GM12891 (cell line): ENCODE data around the gene PLEKHA5. TPM values are rescaled to one million over a fixed set of nuclear protein-coding genes. Genes with fewer than 3 reads are reported as not detected.
"Not testable (repeated sequence)": the region's sequence is repeated elsewhere in the genome, so short reads cannot be mapped to it uniquely, and the experiment has no call there.

ENCODE experiments used
- DNase-seq: peaks from one replicate; pipeline ENCODE4 v3.0.0; 2011; ENCODE audit warnings: low spot score; ENCODE audit not compliant: insufficient read length
- FAIRE-seq: peaks from 2 replicates; lab custom pipeline; 2011; peaks lifted over from hg19 to GRCh38; lab: Jason Lieb, UNC
- PAX5 ChIP-seq: IDR thresholded peaks from 2 replicates; pipeline ENCODE4 v1.6.1; 2011; ENCODE audit warnings: low read length, moderate library complexity, mild to moderate bottlenecking; ENCODE audit not compliant: insufficient read depth, severe bottlenecking
- POLR2A ChIP-seq: IDR thresholded peaks from 2 replicates; pipeline ENCODE4 v1.6.1; 2011; ENCODE audit warnings: low read depth, low read length, control low read depth
- POLR2AphosphoS5 ChIP-seq: IDR thresholded peaks from 2 replicates; pipeline ENCODE4 v1.6.1; 2011; ENCODE audit warnings: low read depth, low read length, control low read depth
- POU2F2 ChIP-seq: IDR thresholded peaks from 2 replicates; pipeline ENCODE4 v1.6.1; 2011; ENCODE audit warnings: low read depth, mild to moderate bottlenecking, control low read depth, low read length, moderate library complexity
- SPI1 ChIP-seq: IDR thresholded peaks from 2 replicates; pipeline ENCODE4 v1.6.1; 2011; ENCODE audit warnings: low read depth, low read length, control low read depth
- TAF1 ChIP-seq: IDR thresholded peaks from 2 replicates; pipeline ENCODE4 v1.6.1; 2011; ENCODE audit warnings: low read depth, low read length, control low read depth
- polyA plus RNA-seq: library from polyadenylated mRNA; unstranded; fragments of >200 nt; gene quantifications from one replicate; pipeline ENCODE4 v1.2.1, GENCODE V29; 2012; ENCODE audit warnings: low read depth, missing spikeins, inconsistent platforms; ENCODE audit not compliant: missing spikeins

PLEKHA5 gene
- polyA plus RNA-seq, result 0.04 TPM

DNA sequence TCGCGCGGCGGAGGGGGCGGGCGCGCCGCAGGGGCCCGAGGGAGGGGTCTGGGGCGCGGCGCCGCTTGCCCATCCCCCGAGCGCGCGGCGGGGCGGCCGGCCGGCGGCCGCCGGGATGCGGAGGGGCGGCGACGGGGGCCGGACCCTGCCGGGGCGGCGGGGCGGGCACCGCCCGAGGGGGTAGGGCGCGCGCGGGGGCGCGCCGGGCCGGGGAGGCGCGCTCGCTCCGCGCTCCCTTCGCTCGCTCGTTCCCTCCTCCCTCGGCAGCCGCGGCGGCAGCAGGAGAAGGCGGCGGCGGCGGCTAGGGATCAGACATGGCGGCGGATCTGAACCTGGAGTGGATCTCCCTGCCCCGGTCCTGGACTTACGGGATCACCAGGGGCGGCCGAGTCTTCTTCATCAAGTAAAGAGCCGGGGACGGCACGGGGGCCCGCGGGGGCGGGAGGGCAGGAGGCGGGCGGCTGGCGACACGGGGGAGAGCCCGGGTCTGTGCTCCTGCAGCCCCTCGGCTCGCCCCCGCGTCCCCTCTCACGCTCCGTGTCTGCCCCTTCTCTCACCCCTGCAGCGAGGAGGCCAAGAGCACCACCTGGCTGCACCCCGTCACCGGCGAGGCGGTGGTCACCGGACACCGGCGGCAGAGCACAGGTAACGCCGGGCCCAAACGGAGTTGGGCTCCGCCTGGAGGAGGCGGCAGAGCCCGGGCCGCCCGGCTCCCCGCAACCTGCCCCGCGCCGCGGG lies at the start of gene PLEKHA5:
Gene PLEKHA5 (plus strand): TSS at position 248 of the 738 bp plus-strand sequence. CDS start 67 bp downstream, at position 315.
- peak; percentile 20 for DNase-seq
- no peak for FAIRE-seq
- TF ChIP-seq POU2F2, result no peak
- TF ChIP-seq PAX5, result no peak
- no peak for TF ChIP-seq TAF1
- TF ChIP-seq POLR2AphosphoS5, result no peak
- TF ChIP-seq POLR2A, result no peak
- no peak for TF ChIP-seq SPI1

DNA sequence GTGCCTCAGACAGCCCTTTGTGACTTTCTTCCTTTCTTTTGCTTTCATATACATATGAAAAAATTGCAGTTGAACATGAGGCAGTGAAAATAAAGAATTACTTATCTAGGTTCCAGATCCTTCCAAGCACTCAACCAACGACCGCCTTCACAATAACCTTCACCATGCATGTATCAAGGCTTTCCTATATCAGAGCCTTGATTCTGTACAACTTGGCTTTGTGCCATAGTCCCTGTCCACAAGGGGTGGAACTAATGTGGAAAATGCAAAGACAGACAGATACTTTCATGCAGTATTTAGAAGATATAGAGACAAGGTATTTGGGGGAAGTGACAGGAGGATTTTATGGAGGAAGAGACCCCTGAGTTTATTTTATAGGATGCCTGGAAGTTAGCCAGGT lies 48.6 kb upstream of the PLEKHA5 start:
- TF ChIP-seq POU2F2, result no peak
- TF ChIP-seq PAX5, result no peak
- DNase-seq (no peak), FAIRE-seq (no peak)

DNA sequence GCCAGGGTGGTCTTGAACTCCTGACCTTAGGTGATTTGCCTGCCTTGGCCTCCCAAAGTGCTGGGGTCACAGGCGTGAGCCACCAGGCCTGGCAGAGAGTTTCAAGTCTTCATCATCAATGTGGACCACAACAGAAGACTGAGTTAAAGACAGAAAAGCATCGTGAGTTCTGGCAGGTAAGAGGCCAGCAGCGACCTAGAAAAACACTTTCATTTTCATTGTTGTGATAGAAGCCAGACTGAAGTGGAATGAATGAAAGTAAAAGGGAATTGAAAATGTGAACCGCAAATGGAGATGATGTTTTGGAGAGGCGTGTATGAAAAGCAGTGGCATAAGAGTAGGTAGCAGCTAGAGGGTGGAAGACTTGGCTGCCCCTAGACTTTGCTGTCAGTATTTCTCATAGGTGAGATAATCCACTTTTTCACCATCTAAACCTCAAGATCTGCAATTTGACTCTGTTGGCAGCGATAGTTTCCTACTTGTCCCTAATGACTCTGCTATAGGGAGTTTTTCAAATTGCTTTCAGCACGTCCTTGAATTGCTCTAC lies 47.1 kb upstream of the PLEKHA5 start:
- TF ChIP-seq TAF1 (no peak), POLR2A (no peak), SPI1 (no peak), PAX5 (no peak), POU2F2 (no peak), POLR2AphosphoS5 (no peak)
- DNase-seq, result no peak
- FAIRE-seq, result no peak

- no peak for TF ChIP-seq POLR2A
- no peak for TF ChIP-seq SPI1
- FAIRE-seq (no peak), DNase-seq (no peak)
Observed at GRCh38 chr12:19084547-19084946, 45.0 kb upstream of the PLEKHA5 start.

- FAIRE-seq, result no peak
- DNase-seq, result no peak
- TF ChIP-seq TAF1 (no peak), POU2F2 (no peak), POLR2AphosphoS5 (no peak)
Observed at GRCh38 chr12:19085090-19085489, 44.4 kb upstream of the PLEKHA5 start.

- no peak for TF ChIP-seq POLR2A
- no peak for TF ChIP-seq POLR2AphosphoS5
- TF ChIP-seq TAF1, result no peak
- TF ChIP-seq PAX5, result no peak
- no peak for TF ChIP-seq SPI1
- no peak for TF ChIP-seq POU2F2
- FAIRE-seq, result no peak
- no peak for DNase-seq
Observed at GRCh38 chr12:19088606-19089005, 40.9 kb upstream of the PLEKHA5 start.

DNA sequence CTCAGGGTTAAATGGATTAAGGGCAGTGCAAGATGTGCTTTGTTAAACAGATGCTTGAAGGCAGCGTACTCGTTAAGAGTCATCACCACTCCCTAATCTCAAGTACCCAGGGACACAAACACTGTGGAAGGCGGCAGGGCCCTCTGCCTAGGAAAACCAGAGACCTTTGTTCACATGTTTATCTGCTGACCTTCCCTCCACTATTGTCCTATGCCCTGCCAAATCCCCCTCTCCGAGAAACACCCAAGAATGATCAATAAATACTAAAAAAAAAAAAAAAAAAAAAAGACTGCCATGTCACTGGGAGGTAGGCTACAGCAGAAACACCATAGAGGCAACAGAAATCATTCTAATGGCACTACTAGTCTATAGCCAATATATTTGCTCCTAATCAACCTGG lies 37.1 kb upstream of the PLEKHA5 start:
- FAIRE-seq, DNase-seq: not testable (repeated sequence)

GRCh38 chr12:19093218-19093617 lies 36.3 kb upstream of the PLEKHA5 start:
- TF ChIP-seq POU2F2, result no peak
- no peak for TF ChIP-seq POLR2AphosphoS5
- TF ChIP-seq PAX5, result no peak
- no peak for TF ChIP-seq SPI1
- no peak for TF ChIP-seq POLR2A
- no peak for TF ChIP-seq TAF1
- no peak for DNase-seq
- FAIRE-seq, result no peak

DNA sequence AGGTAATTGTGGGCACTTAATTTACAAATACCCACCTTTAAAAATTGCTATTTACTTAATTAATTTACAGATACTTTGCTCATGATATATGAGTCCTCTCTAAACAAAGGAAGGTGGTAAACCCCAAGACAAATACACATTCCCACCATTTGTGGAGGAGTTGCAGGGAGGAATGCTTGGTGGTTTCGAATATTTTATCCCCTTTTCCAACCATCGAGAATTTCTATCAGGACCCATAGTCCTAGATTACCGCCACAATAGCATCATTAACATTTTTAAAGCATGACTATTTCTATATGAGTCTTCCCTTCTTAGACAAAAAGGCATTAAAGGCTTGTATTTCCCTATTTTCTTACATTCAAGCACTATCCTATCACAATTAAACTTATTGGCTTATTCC lies 34.2 kb upstream of the PLEKHA5 start:
- FAIRE-seq (no peak), DNase-seq (no peak)
- no peak for TF ChIP-seq SPI1
- TF ChIP-seq PAX5, result no peak
- TF ChIP-seq POLR2AphosphoS5, result no peak
- no peak for TF ChIP-seq TAF1

DNA sequence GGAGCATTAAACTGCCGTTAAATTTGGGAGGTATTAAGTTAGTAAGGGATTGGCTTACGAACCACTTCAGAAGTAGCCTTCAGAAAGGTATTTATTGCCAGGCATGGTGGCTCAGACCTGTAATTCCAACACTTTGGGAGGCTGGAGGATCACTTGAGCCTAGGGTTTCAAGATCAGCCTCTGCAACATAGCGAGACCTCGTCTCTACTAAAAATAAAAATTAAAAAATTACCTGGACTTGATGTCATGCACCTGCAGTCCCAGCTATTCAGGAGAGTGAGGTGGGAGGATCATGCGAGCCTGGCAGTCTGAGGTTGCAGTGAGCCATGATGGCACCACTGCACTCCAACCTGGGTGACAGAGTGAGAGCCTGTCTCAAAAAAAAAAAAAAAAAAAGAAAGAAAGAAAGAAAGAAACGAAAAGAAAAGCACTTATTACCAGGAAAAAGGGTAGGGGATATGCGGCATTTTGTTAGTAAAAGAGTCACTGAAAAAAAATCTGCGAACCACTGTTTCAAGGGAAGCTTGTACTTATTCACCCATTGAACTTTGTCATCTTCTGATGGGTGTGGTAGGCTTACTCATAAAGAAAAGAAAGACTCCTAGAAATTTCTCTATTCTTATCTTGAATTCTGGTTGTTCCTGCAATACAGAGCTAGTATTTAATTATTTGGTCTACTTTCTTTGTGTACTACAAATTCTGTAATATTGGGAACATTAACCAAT lies 33.6 kb upstream of the PLEKHA5 start:
- TF ChIP-seq TAF1 (no peak), POU2F2 (no peak), POLR2A (no peak), SPI1 (no peak), POLR2AphosphoS5 (no peak)
- DNase-seq (no peak), FAIRE-seq (no peak)
